Breast epithelium (tissue), 4 donors: ENCODE results near the gene BAZ2A. TPM values are rescaled to one million over a fixed set of nuclear protein-coding genes. Genes with fewer than 3 reads are reported as not detected.
"Not testable (repeated sequence)": the region's sequence is repeated elsewhere in the genome, so short reads cannot be mapped to it uniquely, and the experiment has no call there.

ENCODE experiments used
- DNase-seq, 2 donors: peaks; one replicate each; pipeline ENCODE4 v3.0.0-alpha.2; 2019; ENCODE audit warnings: low spot score in 2 of 2
- H3K27ac ChIP-seq, 2 donors: fragments of 200-600 bp; sonication (generic) in 1 of 2; one replicate each; pipeline ENCODE4 v1.5.1; 2016 to 2019; ENCODE audit warnings: mild to moderate bottlenecking in 1 of 2
- H3K27me3 ChIP-seq, 2 donors: fragments of 200-600 bp; sonication (generic) in 1 of 2; one replicate each; pipeline versions ENCODE4 v1.5.1 to v1.6.0; 2017 to 2019; ENCODE audit warnings: control low read depth in 1 of 2, mild to moderate bottlenecking in 1 of 2
- H3K36me3 ChIP-seq: fragments of 200-600 bp; one replicate; pipeline ENCODE4 v1.5.1; 2019
- H3K4me1 ChIP-seq, 2 donors: fragments of 200-600 bp; sonication (generic); one replicate each; pipeline ENCODE4 v1.5.1; 2016 to 2019; ENCODE audit warnings: control low read depth in 1 of 2
- H3K4me3 ChIP-seq, 3 donors: fragments of 200-600 bp; sonication (generic); 1 replicate in 2 of 3; 2 replicates in 1 of 3; pipeline ENCODE4 v1.5.1; 2016 to 2019; ENCODE audit warnings: mild to moderate bottlenecking in 3 of 3, moderate library complexity in 2 of 3
- H3K9me3 ChIP-seq, 2 donors: fragments of 200-600 bp; sonication (generic) in 1 of 2; one replicate each; pipeline ENCODE4 v1.5.1; 2016 to 2019; ENCODE audit warnings: control low read depth in 1 of 2
- CTCF ChIP-seq, 3 donors: fragments of 450-650 bp; IDR thresholded peaks; one replicate each; pipeline ENCODE4 v1.5.1; 2016 to 2017; ENCODE audit warnings: antibody characterized with exemption in 3 of 3, mild to moderate bottlenecking in 3 of 3, moderate library complexity in 3 of 3
- POLR2A ChIP-seq: fragments of 450-650 bp; IDR thresholded peaks from one replicate; pipeline ENCODE4 v1.6.1; 2016; ENCODE audit warnings: antibody characterized with exemption, mild to moderate bottlenecking, moderate library complexity
- POLR2AphosphoS5 ChIP-seq, 3 donors: sonication (generic); formaldehyde crosslinking; IDR thresholded peaks; one replicate each; pipeline ENCODE4 v1.6.1; 2017; ENCODE audit warnings: antibody characterized with exemption in 3 of 3
- intact Hi-C: fragments of 100-400 bp; cut with DNase I; formaldehyde crosslinking; loops from one replicate; pipeline ENCODE4 v1.15.1; 2023; ENCODE audit warnings: low total_unique reads
- total RNA-seq, 3 donors: library from RNA; depleted of rRNA; stranded (reverse); fragments of >200 nt; gene quantifications; one replicate each; pipeline ENCODE4 v1.1.0, GENCODE V29; 2016

BAZ2A gene
- total RNA-seq, 3 donors from 2014 or later, result 80.2 to 104 (median 81.0) TPM

GRCh38 chr12:56585098-56585497, 45.0 kb downstream of the BAZ2A start:
- intact Hi-C loops, result no loop called here
- H3K4me1 ChIP-seq, result no peaks in the 10 kb centered on the region
- H3K36me3 ChIP-seq, result peaks cover 16% of the 10 kb centered on the region
- H3K27ac ChIP-seq, result no peak overlapping the region
- DNase-seq, result no peak
- TF ChIP-seq CTCF (IDR thresholded peaks at IDR 0.05), result no peak
- TF ChIP-seq POLR2AphosphoS5 (IDR thresholded peaks at IDR 0.05), result no peak
- TF ChIP-seq POLR2A, result no peak
- H3K9me3 ChIP-seq, result no peaks in the 10 kb centered on the region
- H3K27me3 ChIP-seq, result no peaks in the 10 kb centered on the region
- no peak overlapping the region for H3K4me3 ChIP-seq

DNA sequence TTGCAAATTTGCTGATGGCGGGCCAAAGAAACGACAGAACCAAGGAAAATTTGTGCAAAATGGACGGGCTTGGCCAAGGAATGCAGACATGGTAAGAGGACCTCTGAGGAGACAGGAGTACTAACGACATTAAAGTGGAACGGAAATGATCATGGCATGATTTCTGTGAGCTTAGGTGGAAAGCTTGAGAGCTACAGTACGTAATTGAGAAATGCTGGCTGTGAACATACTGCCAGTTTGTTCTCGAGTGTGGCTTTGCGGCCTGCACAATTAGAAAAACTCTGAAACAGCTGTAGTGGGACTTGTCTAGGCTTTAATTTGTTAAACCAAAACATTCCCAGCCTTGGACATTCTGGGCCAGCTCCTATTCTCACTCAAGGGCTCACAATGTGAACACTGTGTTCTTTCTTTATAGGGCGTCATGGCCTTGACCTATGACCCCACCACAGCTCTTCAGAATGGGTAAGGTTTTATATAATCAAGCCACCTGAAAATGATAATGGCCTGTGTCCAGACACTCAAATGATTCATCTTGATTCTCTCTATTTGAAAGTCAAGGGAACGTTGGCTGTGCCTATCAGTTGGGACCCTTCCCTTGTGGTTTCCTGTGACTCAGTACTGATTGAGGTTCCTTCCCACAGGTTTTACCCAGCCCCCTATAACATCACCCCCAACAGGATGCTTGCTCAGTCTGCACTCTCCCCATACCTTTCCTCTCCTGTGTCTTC, 48.5 kb downstream of the BAZ2A start:
- Histone ChIP-seq H3K4me1 (no peaks in the 10 kb centered on the region), H3K36me3 (peaks cover 9% of the 10 kb centered on the region), H3K4me3 (no peak overlapping the region), H3K9me3 (no peaks in the 10 kb centered on the region), H3K27me3 (no peaks in the 10 kb centered on the region), H3K27ac (no peak overlapping the region)
- no peak for DNase-seq
- intact Hi-C loops, result no loop called here
- no peak for TF ChIP-seq CTCF (IDR thresholded peaks at IDR 0.05)
- TF ChIP-seq POLR2AphosphoS5 (IDR thresholded peaks at IDR 0.05), result no peak
- TF ChIP-seq POLR2A, result no peak

DNA sequence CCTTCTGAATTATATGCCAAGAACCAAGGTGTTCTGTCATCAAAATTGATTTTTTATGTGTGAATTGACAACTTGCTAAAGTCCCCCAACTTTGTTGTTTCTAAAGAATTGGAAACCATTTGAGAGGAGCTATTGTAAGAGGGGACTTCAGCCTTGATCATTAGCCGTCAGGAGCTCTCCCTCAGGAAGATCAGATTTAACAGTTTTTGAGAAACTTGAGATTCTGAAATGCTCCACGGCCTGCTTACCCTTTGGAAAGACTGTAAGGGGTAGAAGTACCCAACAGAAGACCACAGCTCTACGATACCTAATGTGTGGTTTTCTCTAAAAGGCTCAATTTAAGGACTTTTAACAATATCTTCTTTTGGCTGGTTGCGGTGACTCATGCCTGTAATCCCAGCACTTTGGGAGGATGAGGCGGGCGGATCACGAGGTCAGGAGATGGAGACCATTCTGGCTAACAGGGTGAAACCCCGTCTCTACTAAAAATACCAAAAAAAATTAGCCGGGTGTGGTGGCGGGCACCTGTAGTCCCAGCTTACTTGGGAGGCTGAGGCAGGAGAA, 51.1 kb downstream of the BAZ2A start:
- intact Hi-C loops, result loop anchor here (10.0 kb wide), 1 partner anchor 64 kb away; no protein-coding TSS in a partner anchor
- DNase-seq, result no peak
- no peaks in the 10 kb centered on the region for H3K27me3 ChIP-seq
- H3K4me1 ChIP-seq, result no peaks in the 10 kb centered on the region
- H3K27ac ChIP-seq, result no peak overlapping the region
- peaks cover 9% of the 10 kb centered on the region for H3K36me3 ChIP-seq
- no peaks in the 10 kb centered on the region for H3K9me3 ChIP-seq
- no peak overlapping the region for H3K4me3 ChIP-seq
- TF ChIP-seq POLR2AphosphoS5 (IDR thresholded peaks at IDR 0.05), result no peak
- no peak for TF ChIP-seq POLR2A
- TF ChIP-seq CTCF (IDR thresholded peaks at IDR 0.05), result no peak

DNA sequence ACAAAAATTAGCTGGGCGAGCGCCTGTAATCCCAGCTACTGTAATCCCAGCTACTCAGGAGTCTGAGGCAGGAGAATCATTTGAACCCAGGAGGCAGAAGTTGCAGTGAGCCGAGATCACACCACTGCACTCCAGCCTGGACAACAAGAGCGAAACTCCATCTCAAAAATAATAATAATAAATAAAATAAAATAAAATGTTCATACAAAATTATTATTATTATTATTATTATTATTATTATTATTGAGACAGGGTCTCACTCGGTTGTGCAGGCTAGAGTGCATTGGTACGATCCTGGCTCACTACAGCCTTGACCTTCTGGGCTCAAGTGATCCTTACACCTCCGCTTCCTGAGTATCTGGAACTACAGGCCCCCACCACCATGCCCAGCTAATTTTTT, 52.9 kb downstream of the BAZ2A start:
- DNase-seq, result not testable (repeated sequence)

GRCh38 chr12:56574210-56574609, 55.9 kb downstream of the BAZ2A start:
- Histone ChIP-seq H3K4me1 (no peaks in the 10 kb centered on the region), H3K36me3 (no peaks in the 10 kb centered on the region), H3K9me3 (no peaks in the 10 kb centered on the region), H3K27ac (no peak overlapping the region), H3K27me3 (no peaks in the 10 kb centered on the region), H3K4me3 (no peak overlapping the region)
- DNase-seq, result no peak
- no peak for TF ChIP-seq CTCF (IDR thresholded peaks at IDR 0.05)
- TF ChIP-seq POLR2AphosphoS5 (IDR thresholded peaks at IDR 0.05), result no peak
- no peak for TF ChIP-seq POLR2A
- intact Hi-C loops, result loop anchor here (10.0 kb wide), 1 partner anchor 59 kb away; no protein-coding TSS in a partner anchor

More for the DNA sequence above, 52.9 kb downstream of the BAZ2A start:
- H3K9me3 ChIP-seq, H3K36me3 ChIP-seq, H3K4me3 ChIP-seq, H3K27me3 ChIP-seq, H3K27ac ChIP-seq, H3K4me1 ChIP-seq: not testable (repeated sequence)
- intact Hi-C loops, result loop anchor here (10.0 kb wide), 1 partner anchor 62 kb away; no protein-coding TSS in a partner anchor
